ENCODE results near the gene DPP10. TPM values are rescaled to one million over a fixed set of nuclear protein-coding genes. Genes with fewer than 3 reads are reported as not detected.

DPP10 gene
- total and polyA plus RNA-seq, 9 donors: 0.26 to 2.1 (median 0.83) TPM

- no peaks in the 10 kb centered on the region for H3K4me1 ChIP-seq (ENCODE audit: control insufficient read depth, insufficient read depth, low read length)
- no peak overlapping the region for H3K27ac ChIP-seq (ENCODE audit: low read length)
- H3K4me3 ChIP-seq (ENCODE audit: low read length): no peak overlapping the region
- 0% methylated on average over 1 of the region's 1 CpG for WGBS (ENCODE audit: insufficient coverage)
- H3K27me3 ChIP-seq (ENCODE audit: control insufficient read depth, insufficient read depth, low read length): no peaks in the 10 kb centered on the region
- DNase-seq: no peak
- no peaks in the 10 kb centered on the region for H3K9me3 ChIP-seq (replicated peaks; ENCODE audit: control insufficient read depth, low read depth, low read length)
- no peaks in the 10 kb centered on the region for H3K36me3 ChIP-seq (ENCODE audit: control insufficient read depth, insufficient read depth, low read length)
Observed at GRCh38 chr2:114784046-114784445, 341.6 kb downstream of the DPP10 start.

GRCh38 chr2:114784890-114785583, 342.6 kb downstream of the DPP10 start:
- no peaks in the 10 kb centered on the region for H3K9me3 ChIP-seq (replicated peaks; ENCODE audit: control insufficient read depth, low read depth, low read length)
- H3K27me3 ChIP-seq (ENCODE audit: control insufficient read depth, insufficient read depth, low read length): no peaks in the 10 kb centered on the region
- H3K4me3 ChIP-seq (ENCODE audit: low read length): no peak overlapping the region
- DNase-seq: no peak
- no peaks in the 10 kb centered on the region for H3K36me3 ChIP-seq (ENCODE audit: control insufficient read depth, insufficient read depth, low read length)
- no peaks in the 10 kb centered on the region for H3K4me1 ChIP-seq (ENCODE audit: control insufficient read depth, insufficient read depth, low read length)
- no CpG with 5 or more reads among the region's 6 CpGs for WGBS (ENCODE audit: insufficient coverage)
- H3K27ac ChIP-seq (ENCODE audit: low read length): no peak overlapping the region

GRCh38 chr2:114786901-114787300, 344.5 kb downstream of the DPP10 start:
- H3K36me3 ChIP-seq (ENCODE audit: control insufficient read depth, insufficient read depth, low read length): no peaks in the 10 kb centered on the region
- H3K9me3 ChIP-seq (replicated peaks; ENCODE audit: control insufficient read depth, low read depth, low read length): no peaks in the 10 kb centered on the region
- 90% methylated on average over 5 of the region's 5 CpGs for WGBS (ENCODE audit: insufficient coverage)
- H3K4me1 ChIP-seq (ENCODE audit: control insufficient read depth, insufficient read depth, low read length): no peaks in the 10 kb centered on the region
- H3K4me3 ChIP-seq (ENCODE audit: low read length): no peak overlapping the region
- H3K27me3 ChIP-seq (ENCODE audit: control insufficient read depth, insufficient read depth, low read length): no peaks in the 10 kb centered on the region
- no peak overlapping the region for H3K27ac ChIP-seq (ENCODE audit: low read length)
- DNase-seq: no peak

DNA sequence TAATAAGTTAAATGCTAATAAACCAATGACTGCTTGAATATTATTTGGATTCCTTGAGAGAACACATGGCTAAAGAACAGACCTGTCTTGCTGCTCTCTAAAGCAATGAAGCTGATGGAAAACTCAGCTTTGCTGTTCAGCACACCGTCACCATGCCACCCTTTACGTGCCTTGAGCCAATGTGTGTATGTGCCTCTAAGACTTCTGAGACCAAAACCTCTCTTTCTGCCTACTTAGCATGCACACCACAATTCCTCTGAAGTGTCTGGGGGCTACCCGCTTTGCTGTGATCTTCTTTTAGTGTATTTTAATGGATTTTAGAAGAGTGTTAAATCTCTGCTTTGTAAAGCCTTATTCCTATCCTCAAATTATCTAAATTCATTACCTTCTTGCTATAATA, 345.0 kb downstream of the DPP10 start:
- Histone ChIP-seq H3K27ac (ENCODE audit: low read length) (no peak overlapping the region), H3K4me1 (ENCODE audit: control insufficient read depth, insufficient read depth, low read length) (no peaks in the 10 kb centered on the region), H3K36me3 (ENCODE audit: control insufficient read depth, insufficient read depth, low read length) (no peaks in the 10 kb centered on the region), H3K4me3 (ENCODE audit: low read length) (no peak overlapping the region), H3K27me3 (ENCODE audit: control insufficient read depth, insufficient read depth, low read length) (no peaks in the 10 kb centered on the region), H3K9me3 (replicated peaks; ENCODE audit: control insufficient read depth, low read depth, low read length) (no peaks in the 10 kb centered on the region)
- DNase-seq: no peak
- 25% methylated on average over 2 of the region's 3 CpGs for WGBS (ENCODE audit: insufficient coverage)

DNA sequence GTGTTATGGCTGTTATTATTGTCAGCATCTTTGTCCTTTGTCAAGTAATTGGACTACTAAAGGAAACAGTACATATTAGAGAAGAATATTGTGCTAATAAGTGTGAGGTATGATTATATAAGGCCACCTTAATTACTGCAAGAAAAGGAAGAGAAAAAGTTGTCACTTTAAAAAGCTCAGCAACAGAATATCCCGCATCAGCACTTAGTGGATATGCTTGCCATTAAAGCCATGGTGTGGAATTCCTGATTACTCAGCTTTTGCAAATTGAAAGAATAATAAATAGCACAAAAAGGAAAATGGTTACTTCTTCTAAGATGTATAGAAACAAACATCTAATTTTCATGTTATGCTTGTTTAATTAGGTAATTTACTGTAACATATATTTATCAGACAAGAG, 347.5 kb downstream of the DPP10 start:
- WGBS (ENCODE audit: insufficient coverage): no CpG with 5 or more reads among the region's 1 CpG
- Histone ChIP-seq H3K36me3 (ENCODE audit: control insufficient read depth, insufficient read depth, low read length) (no peaks in the 10 kb centered on the region), H3K4me1 (ENCODE audit: control insufficient read depth, insufficient read depth, low read length) (no peaks in the 10 kb centered on the region), H3K4me3 (ENCODE audit: low read length) (no peak overlapping the region), H3K27me3 (ENCODE audit: control insufficient read depth, insufficient read depth, low read length) (no peaks in the 10 kb centered on the region), H3K9me3 (replicated peaks; ENCODE audit: control insufficient read depth, low read depth, low read length) (no peaks in the 10 kb centered on the region), H3K27ac (ENCODE audit: low read length) (no peak overlapping the region)
- no peak for DNase-seq

- H3K9me3 ChIP-seq (replicated peaks; ENCODE audit: control insufficient read depth, low read depth, low read length): no peaks in the 10 kb centered on the region
- DNase-seq: no peak
- H3K4me1 ChIP-seq (ENCODE audit: control insufficient read depth, insufficient read depth, low read length): no peaks in the 10 kb centered on the region
- WGBS (ENCODE audit: insufficient coverage): 92% methylated on average over 2 of the region's 4 CpGs
- H3K27me3 ChIP-seq (ENCODE audit: control insufficient read depth, insufficient read depth, low read length): no peaks in the 10 kb centered on the region
- no peak overlapping the region for H3K4me3 ChIP-seq (ENCODE audit: low read length)
- no peak overlapping the region for H3K27ac ChIP-seq (ENCODE audit: low read length)
- H3K36me3 ChIP-seq (ENCODE audit: control insufficient read depth, insufficient read depth, low read length): no peaks in the 10 kb centered on the region
Observed at GRCh38 chr2:114797540-114797939, 355.1 kb downstream of the DPP10 start.

DNA sequence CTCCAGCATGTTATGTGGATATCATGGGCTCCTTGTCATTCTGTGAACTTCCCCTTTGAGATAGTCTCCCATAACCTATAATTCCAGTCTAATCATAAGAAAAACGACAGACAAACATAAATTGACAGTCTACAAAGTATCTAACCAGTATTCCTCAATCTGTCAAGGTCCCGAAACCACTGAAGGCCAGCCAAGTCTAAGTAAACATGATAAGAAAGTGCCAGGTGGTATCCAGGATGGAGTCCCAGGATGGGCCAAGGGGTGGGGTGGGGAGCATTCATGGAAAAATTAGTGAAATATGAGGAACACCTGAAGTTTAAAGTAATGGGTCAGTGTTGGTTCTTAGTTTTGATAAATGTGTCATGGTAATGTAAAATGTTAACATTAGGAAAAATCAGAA, 355.5 kb downstream of the DPP10 start:
- H3K9me3 ChIP-seq (replicated peaks; ENCODE audit: control insufficient read depth, low read depth, low read length): no peaks in the 10 kb centered on the region
- no peaks in the 10 kb centered on the region for H3K4me1 ChIP-seq (ENCODE audit: control insufficient read depth, insufficient read depth, low read length)
- H3K4me3 ChIP-seq (ENCODE audit: low read length): no peak overlapping the region
- WGBS (ENCODE audit: insufficient coverage): no CpG with 5 or more reads among the region's 2 CpGs
- H3K36me3 ChIP-seq (ENCODE audit: control insufficient read depth, insufficient read depth, low read length): no peaks in the 10 kb centered on the region
- H3K27ac ChIP-seq (ENCODE audit: low read length): no peak overlapping the region
- no peak for DNase-seq
- H3K27me3 ChIP-seq (ENCODE audit: control insufficient read depth, insufficient read depth, low read length): no peaks in the 10 kb centered on the region

DNA sequence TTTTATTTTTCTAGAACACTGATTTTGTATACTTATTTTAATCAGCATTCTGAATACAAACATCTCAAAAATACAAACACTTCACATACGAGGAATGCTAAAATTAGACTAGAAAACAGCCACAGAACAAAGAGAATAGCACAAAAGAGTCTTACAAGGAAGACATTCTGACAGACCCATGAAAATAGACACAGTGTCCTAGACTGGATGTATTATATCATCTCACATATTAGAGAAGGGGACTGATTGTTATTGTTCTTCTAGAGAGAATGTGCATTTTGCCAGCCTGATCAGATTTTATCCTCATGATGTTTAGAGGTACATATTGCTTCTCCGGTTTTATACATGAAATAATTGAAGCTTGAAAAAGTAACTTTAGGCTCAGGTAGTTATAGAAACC, 357.9 kb downstream of the DPP10 start:
- H3K27me3 ChIP-seq (ENCODE audit: control insufficient read depth, insufficient read depth, low read length): no peaks in the 10 kb centered on the region
- no CpG with 5 or more reads among the region's 2 CpGs for WGBS (ENCODE audit: insufficient coverage)
- DNase-seq: no peak
- H3K27ac ChIP-seq (ENCODE audit: low read length): no peak overlapping the region
- no peaks in the 10 kb centered on the region for H3K9me3 ChIP-seq (replicated peaks; ENCODE audit: control insufficient read depth, low read depth, low read length)
- H3K4me3 ChIP-seq (ENCODE audit: low read length): no peak overlapping the region
- H3K36me3 ChIP-seq (ENCODE audit: control insufficient read depth, insufficient read depth, low read length): no peaks in the 10 kb centered on the region
- H3K4me1 ChIP-seq (ENCODE audit: control insufficient read depth, insufficient read depth, low read length): no peaks in the 10 kb centered on the region

DNA sequence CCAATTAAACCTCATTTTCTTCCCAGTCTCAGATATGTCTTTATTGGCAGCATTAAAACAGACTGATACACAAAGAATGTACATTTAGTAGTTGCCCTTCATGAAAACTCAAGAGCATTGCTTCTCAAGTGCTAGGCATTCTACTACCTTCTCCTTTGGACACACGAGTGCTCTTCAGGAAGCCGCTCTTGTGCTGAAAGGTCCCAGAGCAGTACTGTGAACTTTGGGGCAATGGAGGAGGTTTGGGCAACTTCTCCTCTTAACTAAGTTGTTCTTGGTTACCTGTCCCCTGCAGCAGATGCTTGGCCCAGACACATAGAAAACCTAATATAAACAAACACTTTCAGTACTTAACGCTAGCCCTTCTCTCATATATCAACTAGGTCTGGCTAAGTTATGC, 362.8 kb downstream of the DPP10 start:
- no CpG with 5 or more reads among the region's 3 CpGs for WGBS (ENCODE audit: insufficient coverage)
- no peaks in the 10 kb centered on the region for H3K27me3 ChIP-seq (ENCODE audit: control insufficient read depth, insufficient read depth, low read length)
- H3K4me3 ChIP-seq (ENCODE audit: low read length): no peak overlapping the region
- no peaks in the 10 kb centered on the region for H3K36me3 ChIP-seq (ENCODE audit: control insufficient read depth, insufficient read depth, low read length)
- H3K4me1 ChIP-seq (ENCODE audit: control insufficient read depth, insufficient read depth, low read length): no peaks in the 10 kb centered on the region
- H3K27ac ChIP-seq (ENCODE audit: low read length): no peak overlapping the region
- DNase-seq: no peak
- H3K9me3 ChIP-seq (replicated peaks; ENCODE audit: control insufficient read depth, low read depth, low read length): no peaks in the 10 kb centered on the region

DNA sequence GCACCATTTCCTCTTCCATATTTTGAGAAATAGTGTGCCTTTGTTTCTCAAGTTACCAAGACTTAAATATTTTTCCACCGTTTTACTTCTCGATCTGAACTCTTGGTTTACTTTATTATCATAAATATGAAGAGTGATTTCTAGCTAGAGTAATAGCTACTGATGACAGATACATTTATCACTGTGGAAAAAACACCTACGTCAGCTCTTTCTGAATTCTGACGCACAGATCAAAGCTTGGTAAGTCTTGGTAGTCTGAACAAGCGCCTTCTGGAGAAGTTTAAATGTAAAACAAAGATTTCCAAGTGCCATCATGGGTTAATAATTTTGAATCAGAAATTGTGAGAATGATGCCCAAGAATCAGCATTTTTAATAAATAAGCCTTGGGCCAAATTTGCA, 367.7 kb downstream of the DPP10 start:
- no peaks in the 10 kb centered on the region for H3K4me1 ChIP-seq (ENCODE audit: control insufficient read depth, insufficient read depth, low read length)
- no peaks in the 10 kb centered on the region for H3K27me3 ChIP-seq (ENCODE audit: control insufficient read depth, insufficient read depth, low read length)
- H3K36me3 ChIP-seq (ENCODE audit: control insufficient read depth, insufficient read depth, low read length): no peaks in the 10 kb centered on the region
- no CpG with 5 or more reads among the region's 5 CpGs for WGBS (ENCODE audit: insufficient coverage)
- H3K9me3 ChIP-seq (replicated peaks; ENCODE audit: control insufficient read depth, low read depth, low read length): no peaks in the 10 kb centered on the region
- no peak for DNase-seq
- no peak overlapping the region for H3K27ac ChIP-seq (ENCODE audit: low read length)
- H3K4me3 ChIP-seq (ENCODE audit: low read length): no peak overlapping the region

DNA sequence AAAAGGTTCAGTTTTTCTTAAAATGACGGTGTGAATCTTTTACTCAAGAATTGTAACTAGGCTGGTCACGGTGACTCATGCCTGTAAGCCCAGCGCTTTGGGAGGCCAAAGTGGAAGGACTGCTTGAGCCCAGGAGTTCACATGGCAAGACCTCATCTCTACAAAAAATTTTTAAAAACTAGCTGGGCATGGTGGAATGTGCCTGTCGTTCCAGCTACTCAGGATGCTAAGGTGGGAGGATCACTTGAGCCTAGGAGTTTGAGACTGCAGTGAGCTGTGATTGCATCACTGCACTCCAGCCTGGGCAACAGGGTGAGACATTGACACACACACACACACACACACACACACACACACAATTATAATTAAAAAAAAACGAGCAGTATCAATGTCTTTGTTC, 369.8 kb downstream of the DPP10 start:
- no peaks in the 10 kb centered on the region for H3K27me3 ChIP-seq (ENCODE audit: control insufficient read depth, insufficient read depth, low read length)
- no peak overlapping the region for H3K4me3 ChIP-seq (ENCODE audit: low read length)
- H3K36me3 ChIP-seq (ENCODE audit: control insufficient read depth, insufficient read depth, low read length): no peaks in the 10 kb centered on the region
- no peaks in the 10 kb centered on the region for H3K9me3 ChIP-seq (replicated peaks; ENCODE audit: control insufficient read depth, low read depth, low read length)
- 100% methylated on average over 2 of the region's 5 CpGs for WGBS (ENCODE audit: insufficient coverage)
- no peak overlapping the region for H3K27ac ChIP-seq (ENCODE audit: low read length)
- no peak for DNase-seq
- H3K4me1 ChIP-seq (ENCODE audit: control insufficient read depth, insufficient read depth, low read length): no peaks in the 10 kb centered on the region

All from muscle of leg (tissue), 11 donors.